Measurements from ENCODE around the gene FKBP10. TPM values are rescaled to one million over a fixed set of nuclear protein-coding genes. Genes with fewer than 3 reads are reported as not detected.

FKBP10 gene
- total and polyA plus RNA-seq, 2 donors (not counting 3 experiments of a cell fraction or from before 2014, with no cell fraction given) = 168 to 377 TPM

GRCh38 chr17:41772586-41773189 is 40.1 kb upstream of the FKBP10 start:
- no peaks in the 10 kb centered on the region for H3K9me3 ChIP-seq (replicated peaks; ENCODE audit: control insufficient read depth, insufficient read depth, low read length)
- no peak overlapping the region for H3K4me2 ChIP-seq (ENCODE audit: insufficient read depth, low read length)
- DNase-seq (ENCODE audit: low read depth, low spot score) = no peak
- H3K9ac ChIP-seq (replicated peaks; ENCODE audit: extremely low read depth, insufficient read depth, low read length) = peak overlapping the region; percentile 25
- no peaks in the 10 kb centered on the region for H3K79me2 ChIP-seq (ENCODE audit: control insufficient read depth, insufficient read depth, low read length)
- FAIRE-seq = no peak
- no peaks in the 10 kb centered on the region for H3K27me3 ChIP-seq (ENCODE audit: control insufficient read depth in 2 of 2, insufficient read depth in 2 of 2, low read length in 2 of 2)
- peaks cover 41% of the 10 kb centered on the region for H3K4me1 ChIP-seq (ENCODE audit: control insufficient read depth, extremely low read depth, insufficient read depth, low read length)
- H2AFZ ChIP-seq (ENCODE audit: low read depth, low read length) = no peak overlapping the region
- BruUV-seq (replicated peaks) = TSS peak; percentile 6
- H3K4me3 ChIP-seq (replicated peaks in 1 of 3; ENCODE audit: insufficient read depth in 1 of 3, low read depth in 1 of 3, low read length in 3 of 3) = no peak overlapping the region
- dilution Hi-C loops (cut with MboI; ENCODE audit: extremely low pct_ligation_motif_present, low sequenced_read_pairs) = no loop called here
- H3K9me1 ChIP-seq (replicated peaks; ENCODE audit: control insufficient read depth, extremely low read depth, insufficient read depth, low read length) = no peaks in the 10 kb centered on the region
- CTCF ChIA-PET = interaction anchor here (0.9 to 7.7 kb wide), 6 partner anchors 13 to 92 kb away, joined by 3 to 169 read pairs (median 4); partner anchors contain the start of genes JUP and KLHL11
- POLR2A ChIA-PET = interaction anchor here (0.9 to 3.4 kb wide), 2 partner anchors 13 to 22 kb away, joined by 3 to 31 read pairs; partner anchors contain the start of gene JUP
- H3K27ac ChIP-seq (ENCODE audit: insufficient read depth, low read depth, low read length) = peak overlapping the region; percentile 81
- H3K36me3 ChIP-seq (ENCODE audit: control insufficient read depth in 2 of 2, extremely low read depth in 1 of 2, insufficient read depth in 2 of 2, low read length in 2 of 2) = peaks cover 8 to 48% of the 10 kb centered on the region in 2 experiments
- no peak for TF ChIP-seq POLR2AphosphoS5 (IDR thresholded peaks at IDR 0.05; ENCODE audit: insufficient read depth, low read depth, low read length)
- no peaks in the 10 kb centered on the region for H4K20me1 ChIP-seq (replicated peaks; ENCODE audit: control insufficient read depth, extremely low read depth, insufficient read depth, low read length)
- intact Hi-C loops (cut with micrococcal nuclease) = loop anchor here (1.0 to 2.0 kb wide), 3 partner anchors 14 to 34 kb away; partner anchors contain the start of gene JUP

- Histone ChIP-seq H3K4me3 (replicated peaks in 1 of 3; ENCODE audit: insufficient read depth in 1 of 3, low read depth in 1 of 3, low read length in 3 of 3) (no peak overlapping the region), H3K79me2 (ENCODE audit: control insufficient read depth, insufficient read depth, low read length) (no peaks in the 10 kb centered on the region), H4K20me1 (replicated peaks; ENCODE audit: control insufficient read depth, extremely low read depth, insufficient read depth, low read length) (no peaks in the 10 kb centered on the region), H2AFZ (ENCODE audit: low read depth, low read length) (no peak overlapping the region), H3K4me1 (ENCODE audit: control insufficient read depth, extremely low read depth, insufficient read depth, low read length) (peaks cover 45% of the 10 kb centered on the region), H3K9ac (replicated peaks; ENCODE audit: extremely low read depth, insufficient read depth, low read length) (peak overlapping the region; percentile 25), H3K27me3 (ENCODE audit: control insufficient read depth in 2 of 2, insufficient read depth in 2 of 2, low read length in 2 of 2) (no peaks in the 10 kb centered on the region), H3K4me2 (ENCODE audit: insufficient read depth, low read length) (no peak overlapping the region), H3K36me3 (ENCODE audit: control insufficient read depth in 2 of 2, extremely low read depth in 1 of 2, insufficient read depth in 2 of 2, low read length in 2 of 2) (peaks cover 8 to 46% of the 10 kb centered on the region in 2 experiments), H3K27ac (ENCODE audit: insufficient read depth, low read depth, low read length) (peak overlapping the region; percentile 83), H3K9me1 (replicated peaks; ENCODE audit: control insufficient read depth, extremely low read depth, insufficient read depth, low read length) (no peaks in the 10 kb centered on the region), H3K9me3 (replicated peaks; ENCODE audit: control insufficient read depth, insufficient read depth, low read length) (no peaks in the 10 kb centered on the region)
- ChIA-PET POLR2A (interaction anchor here (0.9 to 3.4 kb wide), 2 partner anchors 13 to 21 kb away, joined by 3 to 31 read pairs; partner anchors contain the start of gene JUP), CTCF (interaction anchor here (0.9 to 7.7 kb wide), 7 partner anchors 12 to 92 kb away, joined by 3 to 169 read pairs (median 4); partner anchors contain the start of genes JUP and KLHL11)
- dilution Hi-C loops (cut with MboI; ENCODE audit: extremely low pct_ligation_motif_present, low sequenced_read_pairs) = no loop called here
- DNase-seq (ENCODE audit: low read depth, low spot score) = peak; percentile 91
- no TSS peak for BruUV-seq (replicated peaks)
- peak; percentile 97 for FAIRE-seq
- peak; percentile 74 for TF ChIP-seq FOS (IDR thresholded peaks at IDR 0.05; ENCODE audit: borderline replicate concordance, insufficient read depth, low read length)
- TF ChIP-seq POLR2AphosphoS5 (IDR thresholded peaks at IDR 0.05; ENCODE audit: insufficient read depth, low read depth, low read length) = peak; percentile 71
- peak; percentile 1 for TF ChIP-seq MYC (IDR thresholded peaks at IDR 0.05; ENCODE audit: low read depth, low read length)
- TF ChIP-seq JUN (IDR thresholded peaks at IDR 0.05; ENCODE audit: borderline replicate concordance, insufficient read depth, insufficient read length, low read depth) = no peak
- intact Hi-C loops (cut with micrococcal nuclease) = loop anchor here (1.0 to 2.0 kb wide), 3 partner anchors 14 to 35 kb away; partner anchors contain the start of gene JUP
Measured at GRCh38 chr17:41773190-41773588, 39.6 kb upstream of the FKBP10 start.
